HL-60 (cell line): ENCODE measurements around the gene AGAP1.

Experiments used
- GABPA ChIP-seq: IDR thresholded peaks from 2 replicates; pipeline ENCODE4 v1.6.1; 2012; ENCODE audit warnings: low read depth
- POLR2AphosphoS5 ChIP-seq: IDR thresholded peaks from 2 replicates; pipeline ENCODE4 v1.6.1; 2012; ENCODE audit warnings: low read depth
- TF ChIP-seq, protein P1 (sequence below): IDR thresholded peaks from one replicate; pipeline ENCODE4 v1.5.1; 2011; ENCODE audit warnings: low read length, control low read depth, inconsistent platforms; ENCODE audit not compliant: insufficient read depth
- TF ChIP-seq, protein P2 (sequence below): IDR thresholded peaks from 2 replicates; pipeline ENCODE4 v1.6.1; 2012; ENCODE audit warnings: low read depth; ENCODE audit not compliant: insufficient replicate concordance

DNA sequence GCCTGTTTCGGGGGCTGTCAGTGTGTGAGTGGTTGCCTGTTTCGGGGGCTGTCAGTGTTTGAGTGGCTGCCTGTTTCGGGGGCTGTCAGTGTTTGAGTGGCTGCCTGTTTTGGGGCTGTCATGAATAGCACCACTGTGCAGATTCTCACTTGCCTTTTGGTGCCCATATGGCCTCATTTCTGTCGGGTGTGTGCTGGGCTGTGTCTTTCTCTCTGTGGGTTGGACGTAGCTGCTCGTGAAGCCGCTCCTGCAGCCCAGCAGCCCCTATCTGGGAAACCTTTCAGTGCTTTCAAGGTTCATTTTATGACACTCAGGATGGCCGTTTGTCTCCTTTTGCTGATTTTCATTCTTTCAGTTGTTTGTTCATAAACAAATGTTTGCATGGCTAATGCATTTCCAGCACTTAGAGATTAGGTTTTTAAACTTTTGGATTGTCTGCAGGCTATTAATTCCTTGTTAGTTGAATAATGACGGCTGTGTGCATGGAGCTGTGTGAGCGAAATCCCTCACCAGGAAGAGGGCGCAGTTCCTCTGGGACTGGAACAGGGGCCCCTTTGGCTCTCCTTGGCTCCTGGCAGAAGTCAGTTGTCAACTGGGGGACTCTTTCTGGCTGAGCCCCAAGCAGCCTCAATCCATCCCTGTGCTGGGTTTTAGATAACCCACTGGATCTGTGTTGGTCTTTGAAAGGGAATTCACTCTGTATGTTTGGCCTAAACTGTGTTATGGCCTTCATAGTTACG, 10.8 kb downstream of the AGAP1 start:
- TF ChIP-seq, protein P1, sequence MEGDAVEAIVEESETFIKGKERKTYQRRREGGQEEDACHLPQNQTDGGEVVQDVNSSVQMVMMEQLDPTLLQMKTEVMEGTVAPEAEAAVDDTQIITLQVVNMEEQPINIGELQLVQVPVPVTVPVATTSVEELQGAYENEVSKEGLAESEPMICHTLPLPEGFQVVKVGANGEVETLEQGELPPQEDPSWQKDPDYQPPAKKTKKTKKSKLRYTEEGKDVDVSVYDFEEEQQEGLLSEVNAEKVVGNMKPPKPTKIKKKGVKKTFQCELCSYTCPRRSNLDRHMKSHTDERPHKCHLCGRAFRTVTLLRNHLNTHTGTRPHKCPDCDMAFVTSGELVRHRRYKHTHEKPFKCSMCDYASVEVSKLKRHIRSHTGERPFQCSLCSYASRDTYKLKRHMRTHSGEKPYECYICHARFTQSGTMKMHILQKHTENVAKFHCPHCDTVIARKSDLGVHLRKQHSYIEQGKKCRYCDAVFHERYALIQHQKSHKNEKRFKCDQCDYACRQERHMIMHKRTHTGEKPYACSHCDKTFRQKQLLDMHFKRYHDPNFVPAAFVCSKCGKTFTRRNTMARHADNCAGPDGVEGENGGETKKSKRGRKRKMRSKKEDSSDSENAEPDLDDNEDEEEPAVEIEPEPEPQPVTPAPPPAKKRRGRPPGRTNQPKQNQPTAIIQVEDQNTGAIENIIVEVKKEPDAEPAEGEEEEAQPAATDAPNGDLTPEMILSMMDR = no peak
- no peak for TF ChIP-seq POLR2AphosphoS5
- TF ChIP-seq, protein P2, sequence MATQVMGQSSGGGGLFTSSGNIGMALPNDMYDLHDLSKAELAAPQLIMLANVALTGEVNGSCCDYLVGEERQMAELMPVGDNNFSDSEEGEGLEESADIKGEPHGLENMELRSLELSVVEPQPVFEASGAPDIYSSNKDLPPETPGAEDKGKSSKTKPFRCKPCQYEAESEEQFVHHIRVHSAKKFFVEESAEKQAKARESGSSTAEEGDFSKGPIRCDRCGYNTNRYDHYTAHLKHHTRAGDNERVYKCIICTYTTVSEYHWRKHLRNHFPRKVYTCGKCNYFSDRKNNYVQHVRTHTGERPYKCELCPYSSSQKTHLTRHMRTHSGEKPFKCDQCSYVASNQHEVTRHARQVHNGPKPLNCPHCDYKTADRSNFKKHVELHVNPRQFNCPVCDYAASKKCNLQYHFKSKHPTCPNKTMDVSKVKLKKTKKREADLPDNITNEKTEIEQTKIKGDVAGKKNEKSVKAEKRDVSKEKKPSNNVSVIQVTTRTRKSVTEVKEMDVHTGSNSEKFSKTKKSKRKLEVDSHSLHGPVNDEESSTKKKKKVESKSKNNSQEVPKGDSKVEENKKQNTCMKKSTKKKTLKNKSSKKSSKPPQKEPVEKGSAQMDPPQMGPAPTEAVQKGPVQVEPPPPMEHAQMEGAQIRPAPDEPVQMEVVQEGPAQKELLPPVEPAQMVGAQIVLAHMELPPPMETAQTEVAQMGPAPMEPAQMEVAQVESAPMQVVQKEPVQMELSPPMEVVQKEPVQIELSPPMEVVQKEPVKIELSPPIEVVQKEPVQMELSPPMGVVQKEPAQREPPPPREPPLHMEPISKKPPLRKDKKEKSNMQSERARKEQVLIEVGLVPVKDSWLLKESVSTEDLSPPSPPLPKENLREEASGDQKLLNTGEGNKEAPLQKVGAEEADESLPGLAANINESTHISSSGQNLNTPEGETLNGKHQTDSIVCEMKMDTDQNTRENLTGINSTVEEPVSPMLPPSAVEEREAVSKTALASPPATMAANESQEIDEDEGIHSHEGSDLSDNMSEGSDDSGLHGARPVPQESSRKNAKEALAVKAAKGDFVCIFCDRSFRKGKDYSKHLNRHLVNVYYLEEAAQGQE = no peak
- TF ChIP-seq GABPA = no peak
